ENCODE results near the gene SMARCA2.

The SMARCA2 gene

DNA sequence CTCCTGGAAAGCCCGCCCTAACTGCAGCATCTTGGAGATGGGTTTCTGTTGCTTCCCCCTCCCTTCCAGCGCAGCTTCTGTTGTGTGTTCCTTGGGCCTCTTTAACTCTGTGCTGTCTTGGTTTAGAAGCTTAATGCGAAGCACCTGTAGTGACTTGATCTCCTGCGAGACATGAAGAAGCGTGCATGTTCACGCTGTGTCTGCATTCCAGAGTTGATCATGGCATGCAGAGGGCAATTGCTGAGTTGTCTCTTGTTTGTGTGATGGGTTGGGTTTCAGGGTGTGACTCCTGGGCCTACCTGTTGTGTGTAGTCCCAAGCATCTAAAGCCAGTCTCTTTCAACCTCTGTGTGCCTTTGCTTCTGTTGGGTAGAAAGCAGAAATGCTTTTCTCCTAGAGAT is 155.6 kb downstream of the SMARCA2 start:
- no peak for DNase-seq (ENCODE audit: low read depth in 3 of 3)

DNA sequence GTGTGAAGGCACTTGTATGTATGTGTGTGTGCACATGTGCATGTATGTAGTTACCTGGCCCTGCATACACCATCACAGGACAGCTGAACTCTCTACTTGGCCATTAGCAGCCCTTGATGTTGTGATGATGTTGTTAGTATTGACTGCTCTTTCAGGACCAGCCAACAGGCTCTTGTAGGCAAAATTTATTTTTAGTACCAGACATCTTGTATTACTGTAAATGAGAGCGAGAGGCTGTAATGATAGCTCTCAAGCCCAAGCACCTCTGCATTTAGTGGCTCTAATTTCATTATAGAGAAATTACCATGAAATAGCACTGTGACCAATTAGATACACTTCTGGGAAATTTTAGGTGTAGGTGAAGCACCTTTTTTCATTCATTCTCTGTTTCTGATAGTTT is 158.0 kb downstream of the SMARCA2 start:
- DNase-seq (ENCODE audit: low read depth in 3 of 3), result no peak

DNA sequence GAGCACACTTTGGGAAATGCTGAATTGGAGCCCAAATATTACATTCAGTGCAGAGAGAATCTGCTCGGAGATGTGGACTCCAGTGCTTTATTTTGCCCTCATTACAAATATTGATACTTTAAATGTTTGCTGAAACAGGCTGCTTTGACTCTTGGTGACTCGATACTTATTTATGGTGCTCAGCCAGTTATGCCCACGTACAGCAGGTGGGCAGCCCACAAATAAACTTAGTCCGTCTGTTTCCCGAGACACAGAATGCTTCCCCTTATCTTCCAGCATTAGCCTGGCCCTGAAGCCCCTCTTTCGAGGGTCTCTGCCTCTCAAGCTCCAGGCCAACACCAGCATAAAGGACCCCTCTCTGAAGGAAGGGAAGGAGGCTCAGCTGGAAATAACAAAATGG is 158.7 kb downstream of the SMARCA2 start:
- no peak for DNase-seq (ENCODE audit: low read depth in 3 of 3)

DNA sequence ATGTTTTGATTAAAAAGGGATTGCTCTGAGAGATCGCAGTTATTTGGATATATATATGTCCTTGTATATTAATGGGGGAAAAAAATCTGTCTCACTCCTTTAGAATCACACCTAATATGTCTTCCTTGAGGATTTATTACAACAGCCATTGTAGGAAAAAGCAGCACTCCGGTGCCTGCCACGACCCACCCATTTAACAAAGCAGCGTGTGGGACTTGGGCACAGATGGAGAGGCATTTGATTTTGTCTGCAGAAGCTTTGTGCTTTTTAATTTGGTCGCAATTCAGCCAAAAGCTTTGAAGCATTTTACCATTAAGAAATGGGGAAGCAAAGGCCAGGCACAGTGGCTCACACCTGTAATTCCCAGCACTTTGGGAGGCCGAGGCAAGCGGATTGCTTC is 159.2 kb downstream of the SMARCA2 start:
- DNase-seq (ENCODE audit: low read depth in 3 of 3), result no peak

DNA sequence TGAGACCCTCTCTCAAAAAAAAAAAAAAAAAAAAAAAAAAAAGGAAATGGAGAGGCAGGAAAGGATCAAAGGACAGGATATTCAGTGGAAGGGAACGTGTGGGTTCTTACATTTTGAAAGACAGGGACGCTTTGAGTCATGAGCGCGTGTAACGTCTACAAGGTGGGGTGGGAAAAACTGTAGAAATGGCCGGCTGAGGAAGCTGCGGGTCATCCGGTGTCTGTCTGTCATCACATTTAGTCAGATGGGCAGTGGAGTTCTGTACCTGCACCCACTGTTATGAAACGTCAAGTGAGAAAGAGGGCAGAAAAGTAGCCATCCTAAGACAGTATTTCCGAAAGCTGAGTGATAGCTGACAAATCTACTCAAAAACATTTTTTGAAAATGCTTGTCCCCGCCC is 159.8 kb downstream of the SMARCA2 start:
- DNase-seq (ENCODE audit: low read depth in 3 of 3), result no peak

DNA sequence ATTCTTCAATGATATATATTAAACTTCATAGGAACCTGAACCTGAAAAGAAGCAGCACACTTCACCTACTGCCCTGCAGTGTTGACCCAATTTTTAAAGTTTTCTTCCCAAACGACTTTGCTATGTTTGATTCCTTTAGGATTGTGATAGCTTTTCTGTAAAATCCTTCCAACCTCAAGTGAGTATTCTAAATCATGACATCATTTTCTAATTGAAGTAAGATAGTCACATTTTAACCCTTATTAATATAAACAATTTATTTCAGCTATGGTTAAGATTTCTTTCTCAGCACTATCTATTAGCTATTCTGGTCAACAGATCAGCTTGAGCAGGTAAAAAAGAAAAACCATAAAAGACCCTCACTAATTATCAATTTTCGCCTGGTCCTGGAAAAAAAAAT is 162.0 kb downstream of the SMARCA2 start:
- no peak for DNase-seq (ENCODE audit: low read depth in 3 of 3)

DNA sequence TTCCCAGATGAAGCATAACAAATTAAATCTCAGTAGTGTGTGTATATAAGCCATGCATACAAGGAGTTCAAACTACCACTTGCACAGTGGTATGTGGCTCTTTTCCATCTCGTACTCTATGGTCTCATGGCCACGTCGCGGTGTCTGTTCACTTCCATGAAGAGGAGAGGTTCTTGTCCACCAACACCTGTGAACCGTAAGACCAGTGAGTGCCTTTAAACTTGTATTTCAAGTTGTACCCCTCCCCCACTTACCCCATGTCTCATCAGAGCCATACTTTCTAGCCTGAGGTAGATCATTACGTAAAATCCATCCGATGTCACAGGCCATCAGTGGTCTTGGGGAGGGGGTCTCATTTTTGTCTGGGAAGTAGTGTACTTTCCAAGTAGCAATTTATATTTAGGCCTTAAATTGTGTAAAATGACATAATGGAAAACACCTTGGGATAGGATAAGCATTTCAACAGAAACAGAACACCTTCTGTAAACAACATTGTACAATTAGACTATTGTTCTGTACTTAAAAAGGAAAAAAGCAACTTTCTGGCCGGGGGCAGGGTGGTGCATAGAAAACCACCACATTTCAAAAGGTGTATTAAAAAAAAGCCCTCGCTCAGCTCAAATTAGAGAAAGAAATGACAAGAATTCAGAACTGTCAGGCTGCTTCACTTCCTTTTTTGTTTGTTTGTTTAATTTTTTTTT is 163.0 kb downstream of the SMARCA2 start:
- no peak for DNase-seq (ENCODE audit: low read depth in 3 of 3)

DNA sequence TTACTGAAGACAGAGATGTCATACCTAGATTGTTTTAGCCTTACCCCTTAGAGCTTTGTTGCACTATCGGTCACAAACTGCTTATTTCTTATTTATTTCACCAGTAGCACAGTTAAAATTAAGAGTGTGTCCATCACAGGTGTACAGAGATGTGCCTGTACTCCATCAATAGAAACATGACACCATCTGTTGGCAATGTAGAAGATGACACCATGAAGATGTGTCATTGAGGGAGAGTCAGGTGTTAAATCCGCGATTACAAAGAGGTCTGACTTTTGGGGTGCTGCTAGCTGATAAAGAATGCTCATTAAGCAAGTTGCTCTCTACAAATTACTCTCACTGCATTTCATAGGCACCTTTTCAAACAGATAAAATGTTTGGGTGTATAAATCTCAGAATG is 164.4 kb downstream of the SMARCA2 start:
- DNase-seq (ENCODE audit: low read depth in 3 of 3), result no peak

DNA sequence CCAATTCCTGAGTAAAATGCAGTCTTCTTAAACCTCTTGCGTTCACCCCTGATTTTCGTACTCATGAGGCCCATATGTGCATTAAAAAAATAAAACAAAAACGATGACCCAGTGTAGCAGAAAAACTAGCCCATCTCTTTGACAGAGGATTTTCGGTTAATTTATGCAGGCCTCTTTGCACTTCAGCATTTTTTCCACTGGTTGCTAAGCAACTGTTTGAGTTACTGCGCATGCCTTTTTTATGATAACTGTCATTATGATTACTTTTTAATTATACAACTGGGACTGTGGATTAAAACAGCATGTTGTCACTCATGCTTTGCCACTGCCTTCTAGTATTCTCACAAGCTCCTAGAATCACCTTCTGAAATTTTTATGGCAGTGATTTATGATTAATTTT is 165.0 kb downstream of the SMARCA2 start:
- DNase-seq (ENCODE audit: low read depth in 3 of 3), result no peak

DNA sequence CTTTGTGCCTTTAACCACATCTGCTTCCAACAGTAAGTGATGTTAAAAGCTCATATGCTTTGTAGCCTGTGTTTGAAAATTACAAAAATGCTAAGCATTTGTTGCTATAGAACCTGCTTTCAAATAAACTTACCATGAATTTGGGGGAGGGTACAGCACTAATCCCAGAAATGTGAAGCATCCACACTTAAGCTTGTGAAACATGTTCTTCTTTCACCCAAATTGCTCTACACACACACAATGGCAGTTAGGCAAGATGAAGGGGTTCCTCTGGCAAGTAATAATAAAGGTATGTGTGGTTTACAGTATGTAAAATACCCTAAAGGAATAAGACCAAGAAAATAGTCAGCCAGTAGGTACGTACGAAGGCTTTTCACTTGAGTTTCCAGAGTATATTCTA is 165.6 kb downstream of the SMARCA2 start:
- DNase-seq (ENCODE audit: low read depth in 3 of 3), result no peak

DNA sequence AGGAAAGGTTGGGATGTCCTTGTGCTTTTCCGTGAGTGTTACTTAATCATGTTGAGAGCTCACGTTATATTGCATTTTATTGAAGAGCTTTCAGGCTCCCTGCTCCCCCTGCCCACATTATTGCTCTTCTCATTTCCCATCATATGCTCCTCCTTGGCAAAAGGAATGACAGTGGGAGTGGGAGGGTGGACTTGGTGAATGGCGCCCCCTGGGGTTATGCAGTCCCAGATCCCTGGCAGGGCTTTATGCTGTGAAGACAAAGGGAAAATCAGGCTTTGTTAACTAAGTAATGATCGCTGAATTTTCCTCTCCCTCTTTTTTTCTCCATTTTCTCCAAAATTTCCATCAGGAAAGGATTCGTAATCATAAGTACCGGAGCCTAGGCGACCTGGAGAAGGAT is 166.6 kb downstream of the SMARCA2 start:
- no peak for DNase-seq (ENCODE audit: low read depth in 3 of 3)

DNA sequence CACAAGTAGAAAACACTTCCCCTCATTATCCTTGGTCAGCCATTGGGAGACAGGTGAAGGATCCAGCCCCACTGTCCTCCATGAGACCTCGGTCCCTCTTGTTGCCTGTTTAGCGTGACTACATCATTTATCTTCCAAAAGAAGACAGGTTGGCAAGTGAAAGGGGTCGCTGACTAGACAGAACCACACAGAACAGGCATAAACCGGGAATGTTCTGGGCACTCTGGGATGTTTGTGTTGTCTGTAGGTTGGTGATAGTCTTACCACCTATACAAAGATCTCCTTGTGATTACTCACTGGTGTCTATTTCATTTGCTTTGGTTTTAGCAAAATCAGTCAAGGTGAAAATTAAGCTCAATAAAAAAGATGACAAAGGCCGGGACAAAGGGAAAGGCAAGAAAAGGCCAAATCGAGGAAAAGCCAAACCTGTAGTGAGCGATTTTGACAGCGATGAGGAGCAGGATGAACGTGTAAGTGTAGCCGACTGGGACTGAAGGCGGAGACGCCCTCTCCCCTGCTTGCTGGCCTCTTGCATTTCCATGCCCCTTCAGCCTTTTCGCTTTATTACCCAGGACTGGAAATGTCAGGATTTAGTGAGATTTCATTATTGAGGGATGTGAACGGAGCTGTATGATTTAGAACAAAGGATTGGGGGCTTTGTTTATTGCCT is 175.9 kb downstream of the SMARCA2 start:
- no peak for DNase-seq (ENCODE audit: low read depth in 3 of 3)

DNA sequence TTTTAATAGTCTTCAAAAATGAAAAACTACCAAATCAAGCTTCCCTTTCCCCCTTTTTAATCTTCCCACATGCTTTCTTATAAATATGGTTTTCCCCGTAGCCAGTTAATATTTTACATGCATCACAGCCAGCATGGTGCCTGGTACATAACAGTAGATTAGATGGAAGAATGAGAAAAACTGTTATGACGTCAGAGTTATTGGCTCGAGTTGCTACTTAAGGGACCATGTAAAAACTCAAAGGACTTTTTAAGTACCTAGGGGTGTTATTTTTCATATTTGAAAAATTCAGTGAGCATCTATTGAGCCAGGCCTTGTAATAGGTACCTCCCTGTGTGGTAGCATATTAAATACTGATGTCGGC is 176.4 kb downstream of the SMARCA2 start:
- no peak for DNase-seq (ENCODE audit: low read depth in 3 of 3)

DNA sequence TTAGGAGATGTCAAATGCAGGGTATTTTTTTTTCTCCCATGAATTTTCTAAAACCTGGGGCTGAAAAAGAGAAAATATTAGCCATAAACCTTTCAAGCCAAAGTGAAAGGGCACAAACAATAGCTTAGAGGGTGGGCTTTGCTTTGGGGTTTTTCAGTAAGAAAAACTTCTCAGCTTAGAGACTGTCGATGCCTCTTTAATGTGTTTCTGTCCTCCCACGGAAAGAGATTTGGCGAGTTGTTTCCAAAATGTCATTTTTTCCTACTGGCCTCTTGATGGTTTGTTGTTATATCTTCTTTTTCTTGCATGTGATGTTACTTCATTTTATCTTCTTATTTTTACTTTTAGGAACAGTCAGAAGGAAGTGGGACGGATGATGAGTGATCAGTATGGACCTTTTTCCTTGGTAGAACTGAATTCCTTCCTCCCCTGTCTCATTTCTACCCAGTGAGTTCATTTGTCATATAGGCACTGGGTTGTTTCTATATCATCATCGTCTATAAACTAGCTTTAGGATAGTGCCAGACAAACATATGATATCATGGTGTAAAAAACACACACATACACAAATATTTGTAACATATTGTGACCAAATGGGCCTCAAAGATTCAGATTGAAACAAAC is 177.3 kb downstream of the SMARCA2 start:
- DNase-seq (ENCODE audit: low read depth in 3 of 3), result no peak

DNA sequence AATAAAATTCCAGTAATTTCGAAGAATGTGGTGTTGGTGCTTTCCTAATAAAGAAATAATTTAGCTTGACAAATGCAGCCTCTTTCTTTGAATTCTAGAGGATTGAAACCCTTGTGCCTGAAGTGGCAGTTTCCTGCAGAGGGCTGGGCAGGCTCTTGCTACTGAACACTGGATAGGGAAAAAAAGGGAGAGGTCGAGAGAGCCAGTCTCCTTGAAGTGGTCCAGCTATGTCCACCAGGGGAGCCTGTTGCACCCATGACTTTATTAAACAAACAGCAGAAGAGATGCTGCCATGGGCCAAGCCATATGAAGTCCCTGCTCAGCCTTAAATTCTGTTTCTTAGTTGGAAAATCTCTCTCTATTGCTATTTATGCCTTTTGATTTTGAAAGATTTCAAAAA is 178.4 kb downstream of the SMARCA2 start:
- DNase-seq (ENCODE audit: low read depth in 3 of 3), result no peak

DNA sequence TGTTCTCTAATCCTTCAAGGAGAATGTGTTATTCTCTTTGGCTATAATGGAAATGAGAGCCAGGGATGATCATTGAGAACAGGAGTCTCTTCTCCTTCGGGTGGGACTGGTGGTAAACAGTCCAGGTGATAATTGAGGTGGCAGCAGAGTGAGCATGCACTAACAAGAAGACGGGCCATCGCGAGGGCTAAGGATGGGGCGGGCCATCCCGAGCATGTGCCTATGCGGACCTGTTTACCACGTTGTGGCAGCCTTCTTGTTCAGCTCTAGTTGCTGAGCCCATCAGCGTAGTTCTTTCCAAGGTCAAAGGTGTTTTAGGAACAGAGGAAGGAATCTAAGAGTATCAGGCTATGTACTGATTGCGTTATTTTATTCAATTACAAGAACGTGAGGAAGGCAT is 180.1 kb downstream of the SMARCA2 start:
- DNase-seq (ENCODE audit: low read depth in 3 of 3), result no peak

DNA sequence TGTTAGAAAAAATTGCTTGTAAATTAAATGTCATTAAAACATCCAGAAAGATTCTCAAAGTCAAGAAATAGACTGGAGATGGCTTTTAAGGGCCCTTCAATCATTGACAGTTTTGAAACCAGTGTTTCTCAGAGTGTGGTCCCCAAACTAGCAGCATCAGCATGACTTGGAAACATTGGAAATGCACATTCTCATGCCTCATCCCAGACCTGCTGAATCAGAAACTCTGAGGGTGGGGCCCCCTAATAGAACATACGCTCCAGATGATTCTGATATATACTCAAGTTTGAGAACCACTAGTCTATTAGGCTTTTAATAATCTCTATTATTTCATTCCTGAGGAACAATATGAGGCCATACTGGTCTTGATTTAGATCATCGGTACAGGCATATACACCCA is 181.6 kb downstream of the SMARCA2 start:
- DNase-seq (ENCODE audit: low read depth in 3 of 3), result no peak

DNA sequence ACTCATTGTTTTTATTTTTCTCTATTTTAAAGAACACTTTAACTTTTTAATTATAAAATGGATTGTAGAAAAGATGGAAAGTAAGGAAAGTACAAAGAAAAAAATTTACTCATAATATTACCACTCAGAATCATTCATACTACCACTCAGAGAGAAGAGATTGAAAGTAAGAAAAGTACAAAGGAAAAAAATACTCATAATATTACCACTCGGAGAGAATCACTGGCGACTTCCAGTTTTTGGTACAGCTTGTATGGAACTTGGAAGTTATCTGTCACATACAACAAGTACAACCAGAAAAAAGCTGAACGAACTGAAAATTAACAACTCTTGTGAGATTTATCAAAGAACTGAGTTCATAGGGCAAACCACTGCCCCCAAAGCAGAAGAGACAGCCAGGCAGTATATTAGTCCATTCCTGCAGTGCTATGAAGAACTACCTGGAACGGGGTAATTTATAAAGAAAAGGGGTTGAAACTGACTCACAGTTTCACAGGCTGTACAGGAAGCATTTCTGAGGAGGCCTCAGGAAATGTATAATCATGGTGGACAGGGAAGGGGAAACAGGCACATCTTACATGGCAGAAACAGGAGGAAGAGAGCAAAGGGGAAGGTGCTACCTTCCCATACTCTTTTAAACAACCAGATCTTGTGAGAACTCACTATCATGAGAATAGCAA is 183.9 kb downstream of the SMARCA2 start:
- no peak for DNase-seq (ENCODE audit: low read depth in 3 of 3)

DNA sequence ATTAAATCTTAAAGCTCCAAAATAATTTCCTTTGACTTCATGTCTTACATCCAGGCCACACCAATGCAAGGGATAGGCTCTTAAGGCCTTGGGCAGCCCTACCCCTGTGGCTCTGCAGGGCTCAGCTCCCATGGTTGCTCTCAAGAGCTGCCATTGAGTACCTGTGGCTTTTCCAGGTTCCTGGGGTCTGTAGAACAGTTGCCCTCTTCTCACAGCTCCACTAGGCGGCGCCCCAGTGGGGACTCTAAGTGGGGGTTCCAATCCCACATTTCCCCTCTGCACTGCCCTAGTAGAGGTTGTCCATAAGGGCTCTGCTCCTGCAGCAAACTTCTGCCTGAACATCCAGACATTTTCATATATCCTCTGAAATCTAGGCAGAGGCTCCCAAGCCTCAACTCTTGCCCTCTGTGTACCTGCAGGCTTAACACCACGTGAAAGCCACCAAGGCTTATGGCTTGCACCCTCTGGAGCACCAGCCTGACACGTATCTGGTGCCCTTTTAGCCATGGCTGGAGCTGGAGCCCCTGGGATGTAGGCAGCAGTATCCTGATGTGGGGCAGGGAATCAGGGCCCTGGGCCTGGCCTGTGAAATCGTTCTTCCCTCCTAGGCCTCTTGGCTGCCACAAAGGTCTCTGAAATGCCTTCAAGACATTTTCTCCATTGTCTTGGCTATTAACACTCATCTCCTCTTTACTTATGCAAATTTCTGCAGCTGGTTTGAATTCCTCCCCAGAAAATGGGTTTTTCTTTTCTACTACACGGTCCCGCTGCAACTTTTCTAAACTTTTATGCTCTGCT is 185.1 kb downstream of the SMARCA2 start:
- DNase-seq (ENCODE audit: low read depth in 3 of 3), result no peak

DNA sequence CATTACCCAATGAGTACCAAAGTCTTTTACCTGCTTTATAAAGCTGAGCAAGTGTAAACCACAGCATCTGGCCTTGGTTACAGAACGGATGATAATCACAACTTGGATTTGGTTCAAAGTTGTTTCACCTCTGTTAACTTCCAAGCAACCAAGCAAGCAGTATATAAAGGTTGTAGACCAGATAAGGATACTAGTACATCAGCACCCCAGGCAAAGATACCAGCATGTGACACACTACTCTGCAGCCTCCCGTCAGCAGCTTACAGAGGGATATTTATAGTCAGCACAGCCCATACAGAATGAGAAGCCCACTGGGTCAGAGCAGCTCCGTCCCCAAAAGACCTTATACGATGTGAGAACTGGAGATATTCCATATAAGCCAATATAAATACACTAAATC is 193.3 kb downstream of the SMARCA2 start:
- no peak for DNase-seq (ENCODE audit: low read depth in 3 of 3)

DNA sequence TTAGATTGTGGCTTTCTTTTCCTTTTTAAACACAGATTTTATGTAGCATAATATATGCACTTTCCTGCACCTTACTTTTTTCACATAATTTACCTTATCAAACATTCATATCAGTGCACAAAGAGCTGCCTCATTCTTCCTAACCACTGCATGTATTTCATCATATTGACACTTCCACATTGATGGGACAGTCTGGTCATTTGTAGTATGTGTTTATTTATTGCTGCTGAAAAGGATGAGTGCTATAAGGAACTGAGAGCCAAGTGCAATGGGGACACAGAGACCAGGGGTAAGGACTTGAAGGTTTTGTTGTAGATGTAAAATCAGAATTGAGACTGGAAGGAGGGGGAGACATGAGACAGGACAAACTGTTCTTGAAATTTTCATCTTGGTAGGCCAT is 193.8 kb downstream of the SMARCA2 start:
- DNase-seq (ENCODE audit: low read depth in 3 of 3), result no peak

DNA sequence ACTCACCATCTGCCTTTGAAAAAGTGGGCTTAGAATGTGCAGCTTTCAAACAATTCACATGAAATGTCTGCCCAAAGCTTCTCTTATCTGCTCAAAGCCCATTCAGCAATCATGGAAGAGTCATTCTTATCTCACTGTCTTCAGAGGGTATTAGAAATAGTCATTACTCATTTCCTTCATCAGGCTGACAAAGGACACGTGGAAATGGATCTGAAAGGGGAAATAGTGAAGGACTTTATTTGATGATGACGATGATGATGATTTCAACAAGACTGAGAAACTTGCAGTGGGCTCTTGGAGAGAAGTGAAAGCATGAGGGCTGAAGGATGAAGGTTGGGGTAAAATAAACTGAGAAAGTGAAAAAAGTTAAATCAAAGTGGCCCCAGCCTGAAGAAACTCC is 194.3 kb downstream of the SMARCA2 start:
- no peak for DNase-seq (ENCODE audit: low read depth in 3 of 3)

Measured in stimulated activated CD4-positive, alpha-beta T cell treated with anti-CD3 and anti-CD28 coated beads, TNF-alpha, amount 100 ng/mL, for 4 hours (primary cell).